Ovary (tissue), 9 donors: ENCODE measurements around the gene PRMT3. TPM values are rescaled to one million over a fixed set of nuclear protein-coding genes. Genes with fewer than 3 reads are reported as not detected.

Experiments used
- DNase-seq, 5 donors: peaks; one replicate each; pipeline ENCODE4 v3.0.0-alpha.2; 2019 to 2020
- H3K27ac ChIP-seq, 2 donors: fragments of 200-600 bp; one replicate each; pipeline versions ENCODE4 v1.5.1 to v1.8.0; 2019 to 2022
- H3K27me3 ChIP-seq: fragments of 200-600 bp; one replicate; pipeline ENCODE4 v1.8.0; 2022
- H3K36me3 ChIP-seq: fragments of 200-600 bp; sonication (generic); one replicate; pipeline ENCODE4 v1.5.1; 2019
- H3K4me1 ChIP-seq: one replicate; pipeline ENCODE4 v1.8.1; 2013; ENCODE audit warnings: mild to moderate bottlenecking, moderate library complexity; ENCODE audit not compliant: insufficient read depth
- H3K4me3 ChIP-seq: fragments of 200-600 bp; sonication (generic); one replicate; pipeline ENCODE4 v1.5.1; 2017
- H3K9me3 ChIP-seq, 2 donors: fragments of 200-600 bp in 1 of 2; sonication (generic) in 1 of 2; one replicate each; pipeline versions ENCODE4 v1.5.1 to v1.8.1; 2013 to 2019; ENCODE audit warnings: mild to moderate bottlenecking in 1 of 2, moderate library complexity in 1 of 2
- CTCF ChIP-seq, 3 donors: fragments of 450-650 bp in 2 of 3; fragments of 200-600 bp in 1 of 3; IDR thresholded peaks; one replicate each; pipeline versions ENCODE4 v1.5.1 to v1.8.0; 2016 to 2022; ENCODE audit warnings: antibody characterized with exemption in 3 of 3, mild to moderate bottlenecking in 1 of 3
- EP300 ChIP-seq: sonication (generic); formaldehyde crosslinking; IDR thresholded peaks from one replicate; pipeline ENCODE4 v1.6.1; 2017; ENCODE audit warnings: antibody characterized with exemption
- POLR2A ChIP-seq: fragments of 450-650 bp; IDR thresholded peaks from one replicate; pipeline ENCODE4 v1.6.1; 2017; ENCODE audit warnings: antibody characterized with exemption, mild to moderate bottlenecking, moderate library complexity
- WGBS, 3 donors: extraction: QIAGEN DNeasy Blood & Tissue Kit in 1 of 3; methylation state at CpG; one replicate each; pipeline versions ENCODE4 v1.1.5 to v1.1.7; 2013 to 2017; 5-methylcytosine and 5-hydroxymethylcytosine counted together
- intact Hi-C, 4 donors: fragments of 100-400 bp; cut with DNase I; formaldehyde crosslinking; loops; one replicate each; pipeline versions ENCODE4 v1.11.0 to v1.15.1; 2022 to 2023
- polyA plus RNA-seq, 2 donors: library from polyadenylated mRNA; stranded (reverse); fragments of 200-250 nt in 1 of 2; fragments of 350-450 nt in 1 of 2; fragmentation: Illumina TruSeq in 1 of 2; extraction: RNeasy Lipid Tissue Mini Kit (QIAGEN cat#74804) in 1 of 2; gene quantifications; one replicate each; pipeline ENCODE4 v1.2.3, GENCODE V29; 2013 to 2014
- total RNA-seq, 7 donors: library from RNA; depleted of rRNA in 2 of 7; stranded (reverse); fragments of >200 nt in 2 of 7; fragmentation: NEBNext Ultra II Directional in 3 of 7; extraction: Animal tissue kit (Norgen Biotek cat#: 25700) in 3 of 7; gene quantifications; one replicate each; pipeline versions ENCODE4 v1.1.0 to v1.2.4, GENCODE V29; 2016 to 2023
- donor health status: DM: no; HTN: no; CAD: no; lungs with moderate emphysema.
- donor health status: DM: no; HTN: no; CAD: no.
- donor health status: Bipolar disorder and iron deficiency.
- donor health status: DM: yes; HTN: yes; CAD: no.
- donor health status: DM: no; HTN: no; CAD: no.
- donor health status: DM: yes; HTN: yes; CAD: no.

PRMT3 gene
- total and polyA plus RNA-seq, 9 donors: 8.5 to 21.2 (median 14.8) TPM

DNA sequence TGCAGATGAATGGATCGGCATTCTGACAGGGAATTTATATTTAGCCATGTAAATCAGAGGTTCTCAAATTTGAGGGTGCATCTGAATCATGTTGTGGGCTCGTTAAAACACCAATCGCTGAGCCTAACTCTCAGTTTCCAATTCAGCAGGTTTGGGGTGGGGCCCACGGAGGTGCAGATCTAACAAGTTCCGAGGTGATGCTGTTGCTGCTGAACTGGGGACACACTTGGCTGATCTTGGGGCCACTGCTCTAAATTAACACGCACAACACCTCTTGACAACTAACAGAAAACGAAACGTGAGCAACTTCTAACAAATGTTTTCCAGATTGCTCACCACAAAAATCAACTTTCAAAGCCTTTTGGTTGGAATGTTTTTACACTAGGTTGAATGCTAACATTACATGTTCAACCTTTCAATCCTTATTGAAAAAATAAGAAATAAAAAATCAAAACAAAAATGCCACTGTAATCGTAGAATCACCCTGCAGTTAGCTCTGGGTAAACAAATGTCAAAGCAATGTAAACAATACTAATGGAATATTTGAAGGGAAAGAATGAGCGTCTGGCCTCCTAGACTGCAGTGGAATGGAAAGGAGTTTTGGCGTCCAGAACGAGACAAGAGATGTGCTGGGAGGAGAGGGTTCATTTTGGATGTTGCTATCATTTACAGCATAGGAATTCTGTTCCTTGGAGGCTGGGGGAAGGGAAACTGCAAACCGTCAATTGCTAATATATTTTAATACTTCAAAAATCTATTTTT, 143.6 kb downstream of the PRMT3 start:
- no peaks in the 10 kb centered on the region for H3K36me3 ChIP-seq
- H3K9me3 ChIP-seq: no peaks in the 10 kb centered on the region
- H3K4me3 ChIP-seq: no peak overlapping the region
- DNase-seq: no peak
- H3K27me3 ChIP-seq: no peaks in the 10 kb centered on the region
- intact Hi-C loops: no loop called here
- no peaks in the 10 kb centered on the region for H3K4me1 ChIP-seq
- H3K27ac ChIP-seq: no peak overlapping the region
- TF ChIP-seq EP300 (no peak), CTCF (IDR thresholded peaks at IDR 0.05) (no peak), POLR2A (no peak)
- 27 to 41% (median 33%) methylated on average over 13 of the region's 13 CpGs for WGBS, 3 donors

DNA sequence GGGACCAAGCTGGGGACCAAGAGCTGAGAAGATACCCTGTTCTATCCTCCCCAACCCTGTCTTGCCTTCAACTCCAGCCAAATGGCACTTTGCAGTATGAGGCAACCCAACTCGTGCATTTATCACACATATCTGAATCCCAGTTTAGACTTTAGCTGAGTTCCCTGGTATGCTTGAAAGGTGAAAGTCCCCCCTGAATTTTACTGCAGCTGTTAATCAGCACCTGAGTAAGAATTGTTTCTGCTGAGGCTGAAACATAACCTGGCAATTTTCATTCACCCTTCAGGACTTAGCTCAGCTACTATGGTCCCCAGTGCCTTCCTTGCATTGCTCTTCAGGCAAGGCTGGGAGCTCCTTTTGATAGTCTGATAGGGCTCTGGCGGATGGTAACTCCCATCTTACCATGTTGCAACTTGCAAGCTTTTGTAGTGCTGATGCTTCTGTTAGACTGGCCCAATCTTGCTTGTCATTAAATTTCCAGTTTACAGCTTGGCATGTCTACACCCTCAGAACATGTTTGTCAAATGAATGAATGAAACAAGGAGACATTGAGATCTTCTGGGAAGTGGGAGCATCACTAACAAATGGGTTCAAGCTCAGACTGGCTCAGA, 147.9 kb downstream of the PRMT3 start:
- no peaks in the 10 kb centered on the region for H3K9me3 ChIP-seq
- intact Hi-C loops: no loop called here
- no peak overlapping the region for H3K27ac ChIP-seq
- H3K27me3 ChIP-seq: no peaks in the 10 kb centered on the region
- no peak overlapping the region for H3K4me3 ChIP-seq
- TF ChIP-seq POLR2A: no peak
- no peak for TF ChIP-seq EP300
- no peak for TF ChIP-seq CTCF (IDR thresholded peaks at IDR 0.05)
- H3K4me1 ChIP-seq: no peaks in the 10 kb centered on the region
- H3K36me3 ChIP-seq: no peaks in the 10 kb centered on the region
- 42 to 55% (median 51%) methylated on average over 2 of the region's 2 CpGs for WGBS, 3 donors
- no peak for DNase-seq

DNA sequence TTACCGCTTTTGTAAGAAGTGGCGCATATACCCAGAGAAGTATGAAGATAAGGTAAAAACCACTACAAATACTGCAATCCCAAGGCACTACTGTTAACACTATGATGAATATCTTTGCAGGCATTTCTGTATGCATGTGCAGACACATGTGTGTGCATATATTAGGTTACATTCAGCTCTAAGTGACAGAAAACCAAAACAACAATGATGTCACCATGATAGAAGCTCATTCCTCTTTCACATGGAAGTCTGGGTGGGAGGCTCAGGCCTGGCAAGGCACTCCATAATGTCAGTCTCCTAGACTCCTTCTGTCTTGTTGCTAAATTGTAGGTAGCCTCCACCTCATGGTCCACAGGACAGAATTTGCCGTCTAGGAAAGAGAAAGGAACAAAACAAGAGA, 148.8 kb downstream of the PRMT3 start:
- no peaks in the 10 kb centered on the region for H3K9me3 ChIP-seq
- H3K4me3 ChIP-seq: no peak overlapping the region
- no peaks in the 10 kb centered on the region for H3K27me3 ChIP-seq
- no peak overlapping the region for H3K27ac ChIP-seq
- H3K4me1 ChIP-seq: no peaks in the 10 kb centered on the region
- DNase-seq: no peak
- 79 to 81% (median 81%) methylated on average over 3 of the region's 3 CpGs for WGBS, 3 donors
- intact Hi-C loops: no loop called here
- TF ChIP-seq EP300 (no peak), CTCF (IDR thresholded peaks at IDR 0.05) (no peak), POLR2A (no peak)
- no peaks in the 10 kb centered on the region for H3K36me3 ChIP-seq

- 39 to 56% (median 53%) methylated on average over 1 of the region's 1 CpG for WGBS, 3 donors
- intact Hi-C loops: no loop called here
- TF ChIP-seq EP300 (no peak), POLR2A (no peak), CTCF (IDR thresholded peaks at IDR 0.05) (no peak)
- no peak for DNase-seq
- no peaks in the 10 kb centered on the region for H3K4me1 ChIP-seq
- no peak overlapping the region for H3K27ac ChIP-seq
- no peaks in the 10 kb centered on the region for H3K9me3 ChIP-seq
- no peaks in the 10 kb centered on the region for H3K27me3 ChIP-seq
- H3K4me3 ChIP-seq: no peak overlapping the region
- no peaks in the 10 kb centered on the region for H3K36me3 ChIP-seq
These were observed 149.3 kb downstream of the PRMT3 start for GRCh38 chr11:20536784-20537183.
